Right atrium auricular region (tissue), 2 donors: Measurements from ENCODE around the gene ARTN. TPM values are rescaled to one million over a fixed set of nuclear protein-coding genes. Genes with fewer than 3 reads are reported as not detected.

Source experiments
- DNase-seq: peaks from one replicate; pipeline ENCODE4 v3.0.0-alpha.2; 2019; ENCODE audit warnings: low spot score
- H3K27ac ChIP-seq, 2 donors: fragments of 200-600 bp; sonication (generic); 1 replicate in 1 of 2; 2 replicates in 1 of 2; pipeline ENCODE4 v1.5.1; 2016 to 2019
- H3K27me3 ChIP-seq, 2 donors: fragments of 200-600 bp; sonication (generic); one replicate each; pipeline versions ENCODE4 v1.5.1 to v1.6.0; 2017 to 2019
- H3K36me3 ChIP-seq: fragments of 200-600 bp; sonication (generic); one replicate; pipeline ENCODE4 v1.5.1; 2016
- H3K4me1 ChIP-seq, 2 donors: fragments of 200-600 bp; sonication (generic); one replicate each; pipeline versions ENCODE4 v1.5.1 to v1.6.0; 2017 to 2019
- H3K4me3 ChIP-seq, 2 donors: fragments of 200-600 bp; sonication (generic); 1 replicate in 1 of 2; 2 replicates in 1 of 2; pipeline ENCODE4 v1.5.1; 2017 to 2019; ENCODE audit warnings: mild to moderate bottlenecking in 1 of 2, moderate library complexity in 1 of 2
- H3K9me3 ChIP-seq, 2 donors: fragments of 200-600 bp; sonication (generic); one replicate each; pipeline ENCODE4 v1.5.1; 2019
- CTCF ChIP-seq, 2 donors: fragments of 200-600 bp; sonication (generic); IDR thresholded peaks; one replicate each; pipeline ENCODE4 v1.5.1; 2019; ENCODE audit warnings: antibody characterized with exemption in 2 of 2
- total RNA-seq, 2 donors: library from RNA; depleted of rRNA; stranded (reverse); fragments of >200 nt; gene quantifications; one replicate each; pipeline ENCODE4 v1.1.0, GENCODE V29; 2016

The ARTN gene
- total RNA-seq, 2 donors from 2014 or later, result 0.75 TPM; not detected in 1

GRCh38 chr1:43934986-43935324 is 1.4 kb downstream of the ARTN start:
- Histone ChIP-seq H3K27me3 (peaks cover 0 to 3% of the 10 kb centered on the region in 2 donors), H3K4me1 (peaks cover 0 to 37% of the 10 kb centered on the region in 2 donors), H3K4me3 (no peak overlapping the region), H3K9me3 (no peaks in the 10 kb centered on the region), H3K36me3 (no peaks in the 10 kb centered on the region), H3K27ac (no peak overlapping the region)
- DNase-seq, result no peak
- no peak for TF ChIP-seq CTCF (IDR thresholded peaks at IDR 0.05)

GRCh38 chr1:43935711-43936427 is 2.3 kb downstream of the ARTN start:
- no peak for DNase-seq
- TF ChIP-seq CTCF (IDR thresholded peaks at IDR 0.05), result no peak
- Histone ChIP-seq H3K4me1 (peaks cover 0 to 37% of the 10 kb centered on the region in 2 donors), H3K27ac (no peak overlapping the region), H3K4me3 (peak overlapping the region; percentile 32 to 52), H3K9me3 (no peaks in the 10 kb centered on the region), H3K36me3 (no peaks in the 10 kb centered on the region), H3K27me3 (peaks cover 0 to 3% of the 10 kb centered on the region in 2 donors)

- peak overlapping the region; percentile 14 to 52 for H3K4me3 ChIP-seq
- no peak overlapping the region for H3K27ac ChIP-seq
- H3K27me3 ChIP-seq, result peaks cover 0 to 3% of the 10 kb centered on the region in 2 donors
- no peaks in the 10 kb centered on the region for H3K9me3 ChIP-seq
- DNase-seq, result no peak
- peaks cover 0 to 37% of the 10 kb centered on the region in 2 donors for H3K4me1 ChIP-seq
- TF ChIP-seq CTCF (IDR thresholded peaks at IDR 0.05), result no peak
- no peaks in the 10 kb centered on the region for H3K36me3 ChIP-seq
Measured at GRCh38 chr1:43936431-43937151, 3.0 kb downstream of the ARTN start.

- H3K27ac ChIP-seq, result no peak overlapping the region
- no peak for TF ChIP-seq CTCF (IDR thresholded peaks at IDR 0.05)
- no peak for DNase-seq
Measured at GRCh38 chr1:43937179-43937865, 3.7 kb downstream of the ARTN start.

GRCh38 chr1:43938383-43938782 is 4.8 kb downstream of the ARTN start:
- no peaks in the 10 kb centered on the region for H3K9me3 ChIP-seq
- H3K27ac ChIP-seq, result no peak overlapping the region
- no peak for TF ChIP-seq CTCF (IDR thresholded peaks at IDR 0.05)
- H3K4me3 ChIP-seq, result no peak overlapping the region
- no peak for DNase-seq
- H3K27me3 ChIP-seq, result peaks cover 0 to 3% of the 10 kb centered on the region in 2 donors
- H3K4me1 ChIP-seq, result peaks cover 0 to 31% of the 10 kb centered on the region in 2 donors
- no peaks in the 10 kb centered on the region for H3K36me3 ChIP-seq

More at GRCh38 chr1:43937179-43937865, 3.7 kb downstream of the ARTN start:
- Histone ChIP-seq H3K4me3 (no peak overlapping the region), H3K9me3 (no peaks in the 10 kb centered on the region), H3K4me1 (peaks cover 0 to 37% of the 10 kb centered on the region in 2 donors), H3K27me3 (peaks cover 0 to 3% of the 10 kb centered on the region in 2 donors), H3K36me3 (no peaks in the 10 kb centered on the region)
